ENCODE data around the gene SLC9A9. TPM values are rescaled to one million over a fixed set of nuclear protein-coding genes. Genes with fewer than 3 reads are reported as not detected.

The SLC9A9 gene
- total and polyA plus RNA-seq, 9 of the 15 experiments (the other 6 are each of a cell fraction or from before 2014, with no cell fraction given) = 0.03 to 0.13 TPM; not detected in 7

DNA sequence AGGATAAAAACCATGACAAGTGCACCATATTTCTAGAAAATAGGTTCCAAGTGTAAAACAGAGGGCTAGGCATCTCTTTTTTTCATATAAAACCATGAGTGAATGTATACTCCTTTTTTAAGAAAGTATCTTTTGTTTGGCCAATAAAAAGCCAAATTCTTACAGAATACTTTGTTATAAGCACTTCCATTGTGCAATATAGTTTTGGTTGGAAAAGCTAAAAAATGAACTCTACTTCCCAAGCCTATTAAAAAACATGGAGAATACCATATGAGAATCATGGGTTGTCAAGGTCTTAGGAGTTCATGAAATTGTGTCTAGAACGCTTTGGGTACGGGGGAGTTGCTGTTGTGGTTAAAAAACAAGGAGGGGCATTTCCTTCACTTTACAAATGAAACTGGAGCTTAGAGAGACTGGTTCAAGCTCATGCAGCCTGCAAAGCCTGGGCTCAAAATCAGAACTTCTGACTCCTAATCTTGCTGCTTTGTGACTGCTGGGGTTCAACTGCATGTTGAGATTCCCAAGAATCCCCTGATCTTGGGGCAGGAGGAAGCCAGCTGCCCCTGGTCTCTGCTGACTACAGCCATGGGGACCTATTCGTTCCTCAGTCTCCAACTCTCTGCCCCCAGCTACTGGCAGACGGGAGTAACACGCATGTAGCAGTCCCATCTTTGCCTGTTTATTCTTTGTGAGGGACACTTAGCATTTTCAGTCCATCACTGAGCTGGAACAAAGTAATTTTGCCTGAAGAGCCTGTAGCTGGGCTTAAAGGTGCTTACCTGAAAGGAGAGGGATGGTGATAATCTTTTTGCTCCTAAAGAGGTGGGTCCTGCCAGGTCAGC is 499.6 kb downstream of the SLC9A9 start (continued):
- TF ChIP-seq, protein P1, sequence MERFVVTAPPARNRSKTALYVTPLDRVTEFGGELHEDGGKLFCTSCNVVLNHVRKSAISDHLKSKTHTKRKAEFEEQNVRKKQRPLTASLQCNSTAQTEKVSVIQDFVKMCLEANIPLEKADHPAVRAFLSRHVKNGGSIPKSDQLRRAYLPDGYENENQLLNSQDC (CRISPR knock-in tag; IDR thresholded peaks at IDR 0.05) = no peak
- no peak for TF ChIP-seq CXXC5 (CRISPR knock-in tag; IDR thresholded peaks at IDR 0.05)
- TF ChIP-seq SAFB (IDR thresholded peaks at IDR 0.05; ENCODE audit: borderline replicate concordance, low read depth, low read length) = no peak
- TF ChIP-seq SRSF9 (IDR thresholded peaks at IDR 0.05; ENCODE audit: borderline replicate concordance, low read depth, low read length) = no peak
- TF ChIP-seq ZNF140 (CRISPR knock-in tag; IDR thresholded peaks at IDR 0.05) = no peak
- TF ChIP-seq HDAC8 (tag; IDR thresholded peaks at IDR 0.05) = no peak
- TF ChIP-seq ZBTB1 (CRISPR knock-in tag; IDR thresholded peaks at IDR 0.05; ENCODE audit: borderline replicate concordance, low read depth) = no peak
- TF ChIP-seq ZNF143 (CRISPR knock-in tag; IDR thresholded peaks at IDR 0.05) = no peak
- no peak for TF ChIP-seq PHTF2 (CRISPR knock-in tag; IDR thresholded peaks at IDR 0.05)
- TF ChIP-seq TCF7L2 (IDR thresholded peaks at IDR 0.05; ENCODE audit: low read depth, low read length) = no peak
- TF ChIP-seq, protein P2, sequence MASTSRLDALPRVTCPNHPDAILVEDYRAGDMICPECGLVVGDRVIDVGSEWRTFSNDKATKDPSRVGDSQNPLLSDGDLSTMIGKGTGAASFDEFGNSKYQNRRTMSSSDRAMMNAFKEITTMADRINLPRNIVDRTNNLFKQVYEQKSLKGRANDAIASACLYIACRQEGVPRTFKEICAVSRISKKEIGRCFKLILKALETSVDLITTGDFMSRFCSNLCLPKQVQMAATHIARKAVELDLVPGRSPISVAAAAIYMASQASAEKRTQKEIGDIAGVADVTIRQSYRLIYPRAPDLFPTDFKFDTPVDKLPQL (IDR thresholded peaks at IDR 0.05; ENCODE audit: extremely low read depth, insufficient read length) = no peak
- TF ChIP-seq, protein P3, sequence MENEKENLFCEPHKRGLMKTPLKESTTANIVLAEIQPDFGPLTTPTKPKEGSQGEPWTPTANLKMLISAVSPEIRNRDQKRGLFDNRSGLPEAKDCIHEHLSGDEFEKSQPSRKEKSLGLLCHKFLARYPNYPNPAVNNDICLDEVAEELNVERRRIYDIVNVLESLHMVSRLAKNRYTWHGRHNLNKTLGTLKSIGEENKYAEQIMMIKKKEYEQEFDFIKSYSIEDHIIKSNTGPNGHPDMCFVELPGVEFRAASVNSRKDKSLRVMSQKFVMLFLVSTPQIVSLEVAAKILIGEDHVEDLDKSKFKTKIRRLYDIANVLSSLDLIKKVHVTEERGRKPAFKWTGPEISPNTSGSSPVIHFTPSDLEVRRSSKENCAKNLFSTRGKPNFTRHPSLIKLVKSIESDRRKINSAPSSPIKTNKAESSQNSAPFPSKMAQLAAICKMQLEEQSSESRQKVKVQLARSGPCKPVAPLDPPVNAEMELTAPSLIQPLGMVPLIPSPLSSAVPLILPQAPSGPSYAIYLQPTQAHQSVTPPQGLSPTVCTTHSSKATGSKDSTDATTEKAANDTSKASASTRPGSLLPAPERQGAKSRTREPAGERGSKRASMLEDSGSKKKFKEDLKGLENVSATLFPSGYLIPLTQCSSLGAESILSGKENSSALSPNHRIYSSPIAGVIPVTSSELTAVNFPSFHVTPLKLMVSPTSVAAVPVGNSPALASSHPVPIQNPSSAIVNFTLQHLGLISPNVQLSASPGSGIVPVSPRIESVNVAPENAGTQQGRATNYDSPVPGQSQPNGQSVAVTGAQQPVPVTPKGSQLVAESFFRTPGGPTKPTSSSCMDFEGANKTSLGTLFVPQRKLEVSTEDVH (IDR thresholded peaks at IDR 0.05; ENCODE audit: low read depth, partially characterized antibody) = no peak
- TF ChIP-seq OTX1 (CRISPR knock-in tag; IDR thresholded peaks at IDR 0.05) = no peak
- TF ChIP-seq, protein P4, sequence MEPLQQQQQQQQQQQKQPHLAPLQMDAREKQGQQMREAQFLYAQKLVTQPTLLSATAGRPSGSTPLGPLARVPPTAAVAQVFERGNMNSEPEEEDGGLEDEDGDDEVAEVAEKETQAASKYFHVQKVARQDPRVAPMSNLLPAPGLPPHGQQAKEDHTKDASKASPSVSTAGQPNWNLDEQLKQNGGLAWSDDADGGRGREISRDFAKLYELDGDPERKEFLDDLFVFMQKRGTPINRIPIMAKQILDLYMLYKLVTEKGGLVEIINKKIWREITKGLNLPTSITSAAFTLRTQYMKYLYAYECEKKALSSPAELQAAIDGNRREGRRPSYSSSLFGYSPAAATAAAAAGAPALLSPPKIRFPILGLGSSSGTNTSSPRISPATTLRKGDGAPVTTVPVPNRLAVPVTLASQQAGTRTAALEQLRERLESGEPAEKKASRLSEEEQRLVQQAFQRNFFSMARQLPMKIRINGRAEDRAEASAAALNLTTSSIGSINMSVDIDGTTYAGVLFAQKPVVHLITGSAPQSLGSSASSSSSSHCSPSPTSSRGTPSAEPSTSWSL (CRISPR knock-in tag; IDR thresholded peaks at IDR 0.05; ENCODE audit: borderline replicate concordance) = no peak
- TF ChIP-seq ZNF263 (CRISPR knock-in tag; IDR thresholded peaks at IDR 0.05; ENCODE audit: borderline replicate concordance) = no peak
- 0 out of 2 replicates have a peak, but pooled peaks have one; percentile 40 for TF ChIP-seq MTA3 (IDR thresholded peaks at IDR 0.05; ENCODE audit: borderline replicate concordance)
- no peak for TF ChIP-seq ZNF584 (CRISPR knock-in tag; IDR thresholded peaks at IDR 0.05; ENCODE audit: low read depth)
- TF ChIP-seq SMC3 (conservative IDR thresholded peaks at IDR 0.05; ENCODE audit: insufficient read depth, low read depth, low read length) = peak; percentile 70
- TF ChIP-seq GTF2F1 (IDR thresholded peaks at IDR 0.05; ENCODE audit: low read depth, low read length) = no peak
- no peak for TF ChIP-seq HDGF (IDR thresholded peaks at IDR 0.05)
- no peak for TF ChIP-seq SRF (CRISPR knock-in tag; IDR thresholded peaks at IDR 0.05)
- no peak for TF ChIP-seq ZNF274 (IDR thresholded peaks at IDR 0.05; ENCODE audit: borderline replicate concordance, low read depth, low read length)
